HG03460 (cell line): ENCODE results near the gene SMIM15.

Experiments used
- ATAC-seq: cut with Tn5 transposase; IDR thresholded peaks from one replicate; pipeline ENCODE4 v1.9.1; 2021; ENCODE audit not compliant: unreplicated experiment

Gene SMIM15

GRCh38 chr5:61160497-61160896, 1.8 kb downstream of the SMIM15 start:
- no peak for ATAC-seq

GRCh38 chr5:61159836-61160235, 2.4 kb downstream of the SMIM15 start:
- ATAC-seq = no peak

- ATAC-seq = no peak
Observed at GRCh38 chr5:61159070-61159469, 3.2 kb downstream of the SMIM15 start.

GRCh38 chr5:61151893-61152292, 10.4 kb downstream of the SMIM15 start:
- no peak for ATAC-seq

GRCh38 chr5:61148515-61148914, 13.8 kb downstream of the SMIM15 start:
- no peak for ATAC-seq

GRCh38 chr5:61142811-61143210, 19.5 kb downstream of the SMIM15 start:
- no peak for ATAC-seq

- no peak for ATAC-seq
Observed at GRCh38 chr5:61142391-61142790, 19.9 kb downstream of the SMIM15 start.

GRCh38 chr5:61141801-61142200, 20.5 kb downstream of the SMIM15 start:
- no peak for ATAC-seq

GRCh38 chr5:61139931-61140330, 22.3 kb downstream of the SMIM15 start:
- no peak for ATAC-seq

- ATAC-seq = no peak
Observed at GRCh38 chr5:61139094-61139873, 23.0 kb downstream of the SMIM15 start.

- no peak for ATAC-seq
Observed at GRCh38 chr5:61137835-61138234, 24.4 kb downstream of the SMIM15 start.

GRCh38 chr5:61132559-61132958, 29.7 kb downstream of the SMIM15 start:
- no peak for ATAC-seq

GRCh38 chr5:61130289-61130688, 32.0 kb downstream of the SMIM15 start:
- no peak for ATAC-seq

GRCh38 chr5:61123145-61123544, 39.1 kb downstream of the SMIM15 start:
- no peak for ATAC-seq

- ATAC-seq = no peak
Observed at GRCh38 chr5:61120534-61120933, 41.7 kb downstream of the SMIM15 start.

GRCh38 chr5:61119066-61119465, 43.2 kb downstream of the SMIM15 start:
- ATAC-seq = no peak

GRCh38 chr5:61115968-61116367, 46.3 kb downstream of the SMIM15 start:
- no peak for ATAC-seq

- no peak for ATAC-seq
Observed at GRCh38 chr5:61114441-61114840, 47.8 kb downstream of the SMIM15 start.
